NCI-H1694 (cell line): ENCODE data around the gene PGD.
A peak's percentile ranks its signal among the peaks of the same experiment; 100 is the strongest.

Experiments
- DNase-seq: peaks from one replicate; lab custom pipeline; 2025; lab: John Stamatoyannopoulos, UW

PGD gene

GRCh38 chr1:10398734-10399443, at the start of gene PGD:
PGD (plus strand) TSS chr1:10399064; CDS start chr1:10399118, 54 bp downstream.
- DNase-seq = peak; percentile 88

- no peak for DNase-seq
These were observed 45.6 kb upstream of the PGD start for GRCh38 chr1:10353282-10353681.

- DNase-seq = no peak
These were observed 45.2 kb upstream of the PGD start for GRCh38 chr1:10353693-10354092.

- no peak for DNase-seq
These were observed 38.8 kb upstream of the PGD start for GRCh38 chr1:10360045-10360444.

GRCh38 chr1:10361515-10361914, 37.3 kb upstream of the PGD start:
- DNase-seq = no peak

- no peak for DNase-seq
These were observed 30.7 kb upstream of the PGD start for GRCh38 chr1:10368194-10368593.

- DNase-seq = no peak
These were observed 24.4 kb upstream of the PGD start for GRCh38 chr1:10374442-10374860.

DNA sequence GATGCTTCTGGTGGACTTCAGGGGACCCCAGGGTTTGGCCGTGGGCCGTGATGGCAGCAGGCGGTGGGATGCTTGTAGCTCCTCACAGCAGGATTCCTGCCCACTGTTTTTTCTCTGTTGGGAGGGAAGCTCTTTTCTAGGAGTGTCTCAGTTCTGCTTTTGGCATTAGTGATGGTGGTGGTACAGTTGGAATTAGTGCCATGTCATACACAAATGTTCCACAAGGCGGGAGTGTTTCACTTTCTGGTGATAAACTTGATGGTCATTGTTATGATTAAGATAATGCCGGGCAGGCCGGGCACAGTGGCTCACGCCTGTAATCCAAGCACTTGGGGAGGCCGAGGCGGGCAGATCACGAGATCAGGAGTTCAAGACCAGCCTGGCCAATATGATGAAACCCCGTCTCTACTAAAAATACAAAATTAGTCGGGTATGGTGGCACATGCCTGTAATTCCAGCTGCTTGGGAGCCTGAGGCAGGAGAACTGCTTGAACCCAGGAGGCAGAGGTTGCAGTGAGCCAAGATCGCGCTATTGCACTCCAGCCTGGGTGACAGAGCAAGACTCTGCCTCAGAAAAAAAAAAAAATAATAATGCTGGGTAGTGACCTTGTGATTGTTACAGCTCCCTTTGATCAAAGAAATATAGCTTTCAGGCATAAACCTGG, 21.4 kb upstream of the PGD start:
- DNase-seq = peak; percentile 28

- DNase-seq = no peak
These were observed 20.6 kb upstream of the PGD start for GRCh38 chr1:10378081-10378841.

DNA sequence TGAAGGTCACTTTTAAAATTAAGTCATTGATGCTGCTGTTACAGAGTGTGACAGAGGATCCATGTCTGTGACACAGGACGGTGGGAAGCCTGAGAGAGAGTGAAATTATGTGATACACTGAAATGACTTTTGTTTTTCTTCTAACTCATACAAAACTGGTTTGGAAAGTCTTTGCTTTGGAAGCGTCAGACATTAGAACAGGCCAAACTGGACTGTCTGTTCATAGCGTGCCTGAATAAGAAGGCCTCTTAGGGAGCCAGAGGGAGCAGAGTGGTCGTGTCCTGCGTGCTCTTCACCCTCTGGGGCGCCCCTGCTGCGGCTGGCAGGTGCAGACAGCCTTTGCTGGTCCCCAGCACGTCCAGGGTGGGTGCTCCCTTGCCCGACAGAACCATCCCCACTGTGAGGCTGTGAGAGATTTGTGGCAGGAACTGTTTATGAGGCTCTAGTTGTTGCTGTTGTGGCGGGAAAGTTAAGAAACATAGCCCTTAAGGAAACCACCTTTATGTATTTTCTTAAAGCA, 19.7 kb upstream of the PGD start:
- no peak for DNase-seq

DNA sequence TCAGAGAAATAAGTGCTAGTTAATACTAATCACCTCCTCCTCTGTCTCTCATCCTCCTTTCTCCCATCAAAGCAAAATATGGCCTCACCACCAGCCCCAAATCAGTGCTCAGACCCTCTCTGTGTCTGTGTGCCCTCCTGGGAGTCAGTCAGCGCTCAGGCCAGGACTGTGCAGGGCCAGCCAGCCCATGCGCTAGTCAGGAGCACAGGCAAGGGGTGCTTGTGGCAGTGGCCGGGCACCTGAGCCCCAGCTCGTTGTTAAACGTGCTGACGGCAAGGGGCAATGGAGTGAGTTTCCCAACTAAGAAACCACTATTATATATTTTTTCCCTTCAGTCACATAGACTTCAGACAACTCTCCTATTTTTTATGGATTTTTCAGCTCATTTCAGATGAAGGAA, 19.2 kb upstream of the PGD start:
- no peak for DNase-seq

DNA sequence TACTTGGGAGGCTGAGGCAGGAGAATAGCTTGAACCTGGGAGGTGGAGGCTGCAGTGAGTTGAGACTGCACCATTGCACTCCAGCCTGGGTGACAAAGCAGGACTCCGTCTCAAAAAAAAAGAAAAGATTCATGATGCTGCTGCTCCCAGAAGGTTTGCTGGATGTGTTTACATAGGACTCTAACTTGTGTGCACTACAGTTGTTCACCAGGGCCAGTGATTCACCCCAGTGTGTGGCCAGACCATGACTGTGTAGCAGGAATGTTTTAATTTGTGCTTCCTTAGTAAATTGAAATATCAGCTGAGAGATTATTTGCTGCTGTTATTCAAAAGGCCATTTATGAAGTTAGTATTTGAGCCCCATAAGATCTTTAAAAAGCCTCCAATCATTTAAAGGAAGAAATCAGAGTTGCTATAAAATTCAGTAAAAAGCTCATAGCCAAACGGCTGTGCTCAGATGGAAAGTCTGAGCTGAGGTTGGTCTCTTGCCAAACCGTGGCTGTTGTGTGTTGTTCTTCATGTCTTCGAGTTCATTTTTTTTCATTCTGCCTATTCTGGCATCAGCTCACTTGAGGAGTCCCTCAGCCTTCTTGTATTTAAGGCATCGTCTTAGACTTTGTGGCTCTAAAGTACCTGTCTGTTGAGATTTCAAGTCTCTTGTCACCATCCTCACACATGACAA, 18.1 kb upstream of the PGD start:
- no peak for DNase-seq

DNA sequence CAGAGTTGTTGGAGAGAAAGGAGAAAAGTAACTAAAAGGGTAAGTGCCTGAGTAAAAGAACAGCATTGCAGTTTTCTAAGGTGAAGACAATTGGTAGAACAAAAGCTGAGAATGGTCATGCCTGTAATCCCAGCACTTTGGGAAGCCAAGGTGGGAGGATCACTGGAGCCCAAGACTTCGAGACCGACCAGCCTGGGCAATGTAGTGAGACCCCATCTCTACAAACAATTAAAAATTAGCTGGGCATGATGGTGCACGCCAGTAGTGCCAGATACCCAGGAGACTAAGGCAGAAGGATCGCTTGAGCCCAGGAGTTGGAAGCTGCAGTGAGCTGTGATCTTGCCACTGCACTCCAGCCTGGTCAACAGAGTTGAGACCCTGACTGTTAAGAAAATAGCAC, 15.2 kb upstream of the PGD start:
- DNase-seq = no peak

DNA sequence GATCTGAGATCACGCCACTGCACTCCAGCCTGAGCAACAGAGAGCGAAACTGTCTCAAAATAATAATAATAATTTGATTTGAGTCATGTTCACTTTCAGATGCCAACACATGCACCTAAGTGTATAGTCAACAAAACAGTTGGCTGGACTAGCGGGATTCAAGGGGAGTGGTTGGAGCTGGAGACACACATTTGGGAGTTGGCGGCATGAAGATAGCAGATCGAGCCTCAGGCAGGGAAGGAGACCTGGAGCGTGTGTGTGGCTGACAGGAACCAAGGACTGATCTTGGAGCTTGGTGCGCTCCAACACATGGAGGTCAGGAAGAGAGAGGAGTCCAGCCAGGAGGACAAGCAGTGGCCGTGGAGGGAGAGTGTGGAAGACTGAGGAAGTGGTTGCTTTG, 14.6 kb upstream of the PGD start:
- no peak for DNase-seq

DNA sequence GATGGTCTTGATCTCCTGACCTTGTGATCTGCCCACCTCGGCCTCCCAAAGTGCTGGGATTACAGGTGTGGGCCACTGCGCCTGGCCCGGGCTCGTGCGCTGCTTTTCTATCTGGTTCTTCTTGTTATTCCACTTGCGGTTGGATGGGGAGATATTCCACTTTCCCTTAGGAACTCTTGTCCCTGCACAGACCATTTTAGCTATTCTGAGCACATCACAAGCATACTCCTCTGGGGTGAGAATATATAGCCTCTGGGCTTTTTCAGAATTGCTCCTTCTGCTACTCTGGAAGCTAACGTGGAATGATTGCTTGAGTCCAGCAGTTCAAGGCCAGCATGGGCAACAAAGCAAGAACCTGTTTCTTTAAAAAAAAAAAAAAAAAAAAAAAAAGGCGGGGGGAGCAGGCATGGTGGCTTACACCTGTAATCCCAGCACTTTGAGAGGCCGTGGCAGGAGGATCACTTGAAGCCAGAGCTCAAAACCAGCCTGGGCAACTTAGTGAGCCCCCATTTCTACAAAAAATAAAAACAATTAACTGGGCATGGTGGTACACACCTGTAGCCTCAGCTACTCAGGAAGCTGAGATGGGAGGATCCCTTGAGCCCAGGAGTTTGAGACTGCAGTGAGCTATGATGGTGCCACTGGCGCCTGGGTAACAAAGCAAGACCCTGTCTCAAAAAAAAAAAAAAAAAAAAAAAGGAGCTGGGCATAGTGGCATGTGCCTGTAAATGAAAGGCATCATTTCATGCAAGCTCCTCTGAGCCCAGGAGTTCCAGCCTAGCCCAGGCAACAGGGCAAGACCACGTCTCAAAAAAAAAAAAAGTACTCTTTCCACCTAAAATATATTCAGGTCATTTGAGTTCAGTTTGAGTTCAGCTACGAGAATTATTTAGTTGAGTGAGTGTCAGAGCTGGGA, 11.8 kb upstream of the PGD start:
- DNase-seq = no peak

GRCh38 chr1:10387677-10388386, 11.0 kb upstream of the PGD start:
- DNase-seq = no peak

- no peak for DNase-seq
These were observed 10.5 kb upstream of the PGD start for GRCh38 chr1:10388387-10388715.

DNA sequence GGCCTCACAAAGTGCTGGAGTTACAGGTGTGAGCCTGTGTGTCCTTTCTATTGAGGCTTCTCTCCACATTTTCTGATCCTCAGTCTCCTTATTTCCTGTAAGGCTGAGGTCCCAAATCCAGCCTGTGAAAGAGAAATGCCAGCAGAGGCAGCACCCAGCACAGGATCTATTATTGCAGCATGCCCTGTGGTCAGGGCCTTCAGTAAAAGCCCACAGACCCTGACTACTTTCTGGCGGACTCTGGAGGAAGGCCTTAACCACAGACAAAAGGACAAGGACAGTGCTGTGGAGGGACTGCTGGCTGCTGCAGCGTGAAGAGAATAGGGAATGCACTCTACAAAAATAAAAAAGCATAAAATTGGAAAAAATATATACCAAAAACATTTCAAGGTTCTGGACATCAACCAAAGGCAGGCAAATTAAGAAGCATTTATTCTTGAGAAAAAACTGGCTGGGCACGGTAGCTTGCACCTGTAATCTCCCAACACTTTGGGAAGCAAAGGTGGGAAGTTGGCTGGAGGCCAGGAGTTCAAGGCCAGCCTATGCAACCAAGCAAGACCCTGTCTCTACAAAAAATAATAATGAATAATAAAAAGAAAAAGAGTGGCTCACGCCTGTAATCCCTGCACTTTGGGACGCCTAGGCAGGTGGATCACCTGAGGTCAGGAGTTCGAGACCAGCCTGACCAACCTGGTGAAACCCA, 9.4 kb upstream of the PGD start:
- DNase-seq = no peak

GRCh38 chr1:10396870-10397269, 2.0 kb upstream of the PGD start:
- no peak for DNase-seq

DNA sequence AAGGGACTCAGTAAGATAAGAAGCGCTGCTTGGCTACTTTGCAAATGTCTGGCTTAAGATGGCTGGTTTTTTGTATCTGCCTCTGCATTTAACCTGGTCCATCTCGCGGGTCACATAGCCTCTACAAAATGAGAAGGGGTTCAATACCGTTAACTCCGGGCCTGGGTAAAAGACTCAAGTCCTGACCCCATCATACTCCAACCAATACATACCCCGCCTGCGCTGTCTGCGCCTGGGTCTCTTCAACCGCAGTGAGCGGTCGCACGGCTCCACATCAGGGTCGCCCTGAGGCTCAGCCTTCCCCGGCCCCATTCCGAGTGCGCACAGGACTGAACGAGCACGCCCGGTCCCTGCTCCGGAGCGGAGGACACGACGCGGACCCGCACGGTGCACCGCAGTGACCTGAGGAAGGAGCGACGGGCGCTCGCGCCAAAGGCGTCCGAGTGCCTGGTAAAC, 558 bp upstream of the PGD start:
- no peak for DNase-seq
